ENCODE data around the gene WDR12. TPM values are rescaled to one million over a fixed set of nuclear protein-coding genes. Genes with fewer than 3 reads are reported as not detected.
"Not testable (repeated sequence)": the region's sequence is repeated elsewhere in the genome, so short reads cannot be mapped to it uniquely, and the experiment has no call there.

Gene WDR12
- total RNA-seq (2022) (141 and 146 TPM in 2 replicates), Bru-seq, nascent RNA (percentile 77 among the genes with signal in this experiment), BruChase-seq, experiment 1, labeled RNA remaining after a 6-hour chase (percentile 86 among the genes with signal in this experiment), BruChase-seq, experiment 2, labeled RNA remaining after a 2-hour chase (percentile 79 among the genes with signal in this experiment)
- long read RNA-seq, full-length matches to known transcripts, result 179 of 203 reads
- long read RNA-seq, partial matches to known transcripts, result 8 of 203 reads
- long read RNA-seq, other reads (novel, unspliced or antisense), result 16 of 203 reads

- Mint-ChIP-seq H3K4me3 (ENCODE audit: unreplicated experiment) (peak within 1 kb of the TSS; percentile 96), H3K27me3 (ENCODE audit: insufficient read depth, unreplicated experiment) (no peaks in the 10 kb centered on the region), H3K36me3 (ENCODE audit: insufficient read depth, unreplicated experiment) (peaks cover 11% of the 10 kb centered on the region), H3K27ac (ENCODE audit: low read depth, unreplicated experiment) (peak within 1 kb of the TSS; percentile 87), H3K4me1 (ENCODE audit: insufficient read depth, unreplicated experiment) (peaks cover 18% of the 10 kb centered on the region), H3K9me3 (ENCODE audit: unreplicated experiment) (no peaks in the 10 kb centered on the region)
- POLR2A ChIA-PET, result interaction anchor here (0.5 to 4.0 kb wide), 28 partner anchors 10 to 1841 kb away, joined by 3 to 41 read pairs (median 4); partner anchors contain the start of genes CYP20A1, FAM117B, ICA1L and NBEAL1
- CTCF ChIA-PET, result interaction anchor here (0.6 to 1.6 kb wide), 7 partner anchors 10 to 337 kb away, joined by 3 to 4 read pairs (median 4); no protein-coding TSS in a partner anchor
- TF ChIP-seq, protein P1, sequence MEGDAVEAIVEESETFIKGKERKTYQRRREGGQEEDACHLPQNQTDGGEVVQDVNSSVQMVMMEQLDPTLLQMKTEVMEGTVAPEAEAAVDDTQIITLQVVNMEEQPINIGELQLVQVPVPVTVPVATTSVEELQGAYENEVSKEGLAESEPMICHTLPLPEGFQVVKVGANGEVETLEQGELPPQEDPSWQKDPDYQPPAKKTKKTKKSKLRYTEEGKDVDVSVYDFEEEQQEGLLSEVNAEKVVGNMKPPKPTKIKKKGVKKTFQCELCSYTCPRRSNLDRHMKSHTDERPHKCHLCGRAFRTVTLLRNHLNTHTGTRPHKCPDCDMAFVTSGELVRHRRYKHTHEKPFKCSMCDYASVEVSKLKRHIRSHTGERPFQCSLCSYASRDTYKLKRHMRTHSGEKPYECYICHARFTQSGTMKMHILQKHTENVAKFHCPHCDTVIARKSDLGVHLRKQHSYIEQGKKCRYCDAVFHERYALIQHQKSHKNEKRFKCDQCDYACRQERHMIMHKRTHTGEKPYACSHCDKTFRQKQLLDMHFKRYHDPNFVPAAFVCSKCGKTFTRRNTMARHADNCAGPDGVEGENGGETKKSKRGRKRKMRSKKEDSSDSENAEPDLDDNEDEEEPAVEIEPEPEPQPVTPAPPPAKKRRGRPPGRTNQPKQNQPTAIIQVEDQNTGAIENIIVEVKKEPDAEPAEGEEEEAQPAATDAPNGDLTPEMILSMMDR (IDR thresholded peaks at IDR 0.05; ENCODE audit: unreplicated experiment), result no peak
- BruUV-seq (replicated peaks), result TSS peak; percentile 36
- DNase-seq (ENCODE audit: unreplicated experiment), result peak; percentile 95
- intact Hi-C loops (cut with micrococcal nuclease), result loop anchor here (2.0 to 5.0 kb wide), 3 partner anchors 103 to 326 kb away; partner anchors contain the start of genes CYP20A1 and NBEAL1
Measured at GRCh38 chr2:202911512-202912341, at the start of gene WDR12, which contains the start of gene CARF. WDR12 (minus strand) TSS chr2:202911673; CDS start chr2:202911476, 197 bp downstream. CARF (plus strand) TSS chr2:202912275; CDS start chr2:202941903, 29,628 bp downstream.

DNA sequence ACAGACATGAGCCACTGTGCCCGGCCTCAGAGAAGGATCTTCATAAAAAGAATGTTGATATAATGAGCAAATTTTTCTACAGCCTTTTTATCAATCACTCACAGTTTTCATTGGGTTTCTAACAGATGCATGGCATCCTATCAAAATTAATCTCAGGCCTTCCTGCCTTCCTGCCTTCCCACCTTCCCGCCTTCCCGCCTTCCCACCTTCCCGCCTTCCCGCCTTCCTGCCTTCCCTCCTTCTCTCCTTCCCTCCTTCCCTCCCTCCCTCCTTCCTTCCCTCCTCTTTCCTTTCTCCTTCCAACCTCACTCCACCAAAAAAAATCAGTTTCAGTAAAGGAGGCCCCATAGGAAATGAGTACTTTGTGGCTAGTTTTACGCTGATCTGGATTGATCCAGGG is 49.1 kb upstream of the WDR12 start:
- intact Hi-C loops (cut with micrococcal nuclease), result no loop called here
- Mint-ChIP-seq H3K9me3 (ENCODE audit: unreplicated experiment) (no peaks in the 10 kb centered on the region), H3K4me3 (ENCODE audit: unreplicated experiment) (no peak overlapping the region), H3K4me1 (ENCODE audit: insufficient read depth, unreplicated experiment) (no peaks in the 10 kb centered on the region), H3K27me3 (ENCODE audit: insufficient read depth, unreplicated experiment) (no peaks in the 10 kb centered on the region), H3K27ac (ENCODE audit: low read depth, unreplicated experiment) (no peak overlapping the region), H3K36me3 (ENCODE audit: insufficient read depth, unreplicated experiment) (peaks cover 13% of the 10 kb centered on the region)
- TF ChIP-seq, protein P1 (IDR thresholded peaks at IDR 0.05; ENCODE audit: unreplicated experiment), result no peak
- ChIA-PET POLR2A (no interaction called here), CTCF (no interaction called here)
- BruUV-seq (replicated peaks), result no TSS peak
- DNase-seq (ENCODE audit: unreplicated experiment), result no peak

DNA sequence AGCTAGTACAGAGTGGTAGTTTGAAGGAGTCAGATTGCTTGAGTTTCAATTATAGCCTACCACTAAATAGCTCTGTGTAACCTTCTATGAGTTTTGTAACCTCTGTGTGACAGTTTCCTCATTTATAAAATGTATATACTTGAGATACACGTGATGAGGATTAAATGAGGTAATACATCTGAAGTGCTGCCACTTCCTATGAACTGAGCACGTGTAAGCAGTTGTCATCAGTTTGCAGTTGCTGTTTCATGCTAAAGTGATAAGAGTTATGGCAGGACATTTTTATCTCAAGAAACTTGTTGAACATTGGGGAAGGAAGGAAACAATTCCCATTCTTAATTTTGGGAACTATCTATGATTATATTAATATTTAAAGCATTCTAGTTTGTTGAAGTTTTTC is 39.1 kb upstream of the WDR12 start:
- Mint-ChIP-seq H3K36me3 (ENCODE audit: insufficient read depth, unreplicated experiment) (peaks cover 28% of the 10 kb centered on the region), H3K4me3 (ENCODE audit: unreplicated experiment) (no peak overlapping the region), H3K9me3 (ENCODE audit: unreplicated experiment) (peaks cover 7% of the 10 kb centered on the region), H3K27me3 (ENCODE audit: insufficient read depth, unreplicated experiment) (no peaks in the 10 kb centered on the region), H3K4me1 (ENCODE audit: insufficient read depth, unreplicated experiment) (no peaks in the 10 kb centered on the region), H3K27ac (ENCODE audit: low read depth, unreplicated experiment) (no peak overlapping the region)
- no peak for DNase-seq (ENCODE audit: unreplicated experiment)
- intact Hi-C loops (cut with micrococcal nuclease), result no loop called here
- ChIA-PET CTCF (no interaction called here), POLR2A (interaction anchor here (0.7 to 1.3 kb wide), 2 partner anchors 9 to 13 kb away, joined by 3 to 4 read pairs; no protein-coding TSS in a partner anchor)
- BruUV-seq (replicated peaks), result no TSS peak
- TF ChIP-seq, protein P1 (IDR thresholded peaks at IDR 0.05; ENCODE audit: unreplicated experiment), result no peak

GRCh38 chr2:202949333-202949732 is 37.9 kb upstream of the WDR12 start:
- H3K4me1 Mint-ChIP-seq (ENCODE audit: insufficient read depth, unreplicated experiment); intact Hi-C loops (cut with micrococcal nuclease); H3K27me3 Mint-ChIP-seq (ENCODE audit: insufficient read depth, unreplicated experiment); H3K27ac Mint-ChIP-seq (ENCODE audit: low read depth, unreplicated experiment); CTCF ChIA-PET; DNase-seq (ENCODE audit: unreplicated experiment); H3K9me3 Mint-ChIP-seq (ENCODE audit: unreplicated experiment); BruUV-seq (replicated peaks); H3K4me3 Mint-ChIP-seq (ENCODE audit: unreplicated experiment): not testable (repeated sequence)
- H3K36me3 Mint-ChIP-seq (ENCODE audit: insufficient read depth, unreplicated experiment), result peaks cover 28% of the 10 kb centered on the region
- POLR2A ChIA-PET, result interaction anchor here (0.9 to 1.3 kb wide), 2 partner anchors 15 to 20 kb away, joined by 3 read pairs; no protein-coding TSS in a partner anchor

All from MCF 10A (cell line).